ENCODE measurements around the gene PRCC.

PRCC gene

GRCh38 chr1:156767101-156767878 lies at the start of gene PRCC:
PRCC (plus strand) TSS chr1:156767535; CDS start chr1:156767772, 237 bp downstream.
- peak; percentile 92 for DNase-seq (ENCODE audit: extremely low spot score)
- ChIA-PET CTCF (interaction anchor here (0.9 to 9.6 kb wide), 9 partner anchors 11 to 74 kb away, joined by 3 to 94 read pairs (median 3); partner anchors contain the start of genes ISG20L2 and METTL25B), POLR2A (interaction anchor here (0.6 to 1.5 kb wide), 7 partner anchors 15 to 494 kb away, joined by 3 to 15 read pairs (median 5); partner anchors contain the start of genes HDGF and MRPL24)
- TF ChIP-seq CTCF (IDR thresholded peaks at IDR 0.05; ENCODE audit: control extremely low read depth, extremely low read depth, low read depth, missing control alignments): no peak

- POLR2A ChIA-PET: interaction anchor here (0.5 kb wide), 2 partner anchors 142 to 221 kb away, joined by 4 to 5 read pairs; partner anchors contain the start of gene MEF2D
- TF ChIP-seq CTCF (IDR thresholded peaks at IDR 0.05; ENCODE audit: control extremely low read depth, extremely low read depth, low read depth, missing control alignments): no peak
- DNase-seq (ENCODE audit: extremely low spot score): no peak
- CTCF ChIA-PET: interaction anchor here (1.0 to 27.7 kb wide), 8 partner anchors 10 to 139 kb away, joined by 3 to 597 read pairs (median 8); partner anchors contain the start of genes CRABP2, NES and NTRK1
Measured at GRCh38 chr1:156721131-156721530, 46.2 kb upstream of the PRCC start.

- DNase-seq (ENCODE audit: extremely low spot score): no peak
- CTCF ChIA-PET: interaction anchor here (0.7 to 27.7 kb wide), 10 partner anchors 10 to 139 kb away, joined by 3 to 597 read pairs (median 4); partner anchors contain the start of genes CRABP2, NES and NTRK1
- no peak for TF ChIP-seq CTCF (IDR thresholded peaks at IDR 0.05; ENCODE audit: control extremely low read depth, extremely low read depth, low read depth, missing control alignments)
- POLR2A ChIA-PET: interaction anchor here (0.5 to 0.7 kb wide), 3 partner anchors 69 to 221 kb away, joined by 4 to 5 read pairs (median 4); partner anchors contain the start of gene MEF2D
Measured at GRCh38 chr1:156721535-156721934, 45.8 kb upstream of the PRCC start.

- DNase-seq (ENCODE audit: extremely low spot score): peak; percentile 84
- POLR2A ChIA-PET: interaction anchor here (0.9 to 1.7 kb wide), 4 partner anchors 10 to 134 kb away, joined by 3 to 5 read pairs (median 4); partner anchors contain the start of gene HDGF
- CTCF ChIA-PET: interaction anchor here (0.7 to 8.2 kb wide), 79 partner anchors 10 to 306 kb away, joined by 3 to 345 read pairs (median 5); partner anchors contain the start of genes BCAN, CRABP2, GPATCH4 and HAPLN2
- peak; percentile 91 for TF ChIP-seq CTCF (IDR thresholded peaks at IDR 0.05; ENCODE audit: control extremely low read depth, extremely low read depth, low read depth, missing control alignments)
Measured at GRCh38 chr1:156725683-156726280, 41.6 kb upstream of the PRCC start.

- ChIA-PET CTCF (interaction anchor here (0.7 to 8.2 kb wide), 78 partner anchors 9 to 307 kb away, joined by 3 to 345 read pairs (median 6); partner anchors contain the start of genes BCAN, CRABP2, GPATCH4 and HAPLN2), POLR2A (interaction anchor here (0.5 to 1.7 kb wide), 5 partner anchors 7 to 109 kb away, joined by 3 to 6 read pairs (median 4); partner anchors contain the start of gene HDGF)
- DNase-seq (ENCODE audit: extremely low spot score): peak; percentile 70
- peak; percentile 70 for TF ChIP-seq CTCF (IDR thresholded peaks at IDR 0.05; ENCODE audit: control extremely low read depth, extremely low read depth, low read depth, missing control alignments)
Measured at GRCh38 chr1:156726549-156727226, 40.6 kb upstream of the PRCC start.

Measured in GM10248 (cell line).